ENCODE results near the gene SOBP. TPM values are rescaled to one million over a fixed set of nuclear protein-coding genes. Genes with fewer than 3 reads are reported as not detected.

The SOBP gene
- total RNA-seq, 1 experiment from 2014 or later = 10.1 TPM

DNA sequence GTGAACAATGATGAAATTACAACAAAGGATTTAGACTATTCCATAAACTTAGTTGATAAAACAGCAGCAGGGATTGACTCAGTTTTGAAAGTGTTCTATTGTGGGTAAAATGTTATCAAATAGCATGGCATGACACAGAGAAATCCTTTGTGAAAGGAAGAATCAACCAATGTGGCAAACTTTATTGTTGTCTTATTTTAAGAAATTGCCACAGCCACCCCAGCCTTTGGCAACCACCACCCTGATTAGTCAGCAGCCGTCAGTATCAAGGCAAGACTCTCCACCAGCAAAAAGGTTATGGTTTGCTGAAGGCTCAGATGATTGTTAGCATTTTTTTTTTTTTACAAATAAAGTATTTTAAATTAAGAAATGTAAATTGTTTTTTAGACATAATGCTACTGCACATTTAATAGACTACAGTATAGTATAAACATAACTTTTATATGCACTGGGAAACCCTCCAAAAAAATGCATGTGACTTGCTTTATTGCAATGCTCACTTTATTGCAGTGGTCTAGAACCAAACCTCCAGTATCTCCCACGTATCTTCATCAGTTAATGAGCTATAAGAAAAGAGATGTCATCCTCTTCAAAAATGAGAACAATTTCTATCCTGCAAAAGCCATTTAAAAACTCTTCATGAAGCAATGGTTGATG is 162.7 kb downstream of the SOBP start (continued):
- TF ChIP-seq, protein P1, sequence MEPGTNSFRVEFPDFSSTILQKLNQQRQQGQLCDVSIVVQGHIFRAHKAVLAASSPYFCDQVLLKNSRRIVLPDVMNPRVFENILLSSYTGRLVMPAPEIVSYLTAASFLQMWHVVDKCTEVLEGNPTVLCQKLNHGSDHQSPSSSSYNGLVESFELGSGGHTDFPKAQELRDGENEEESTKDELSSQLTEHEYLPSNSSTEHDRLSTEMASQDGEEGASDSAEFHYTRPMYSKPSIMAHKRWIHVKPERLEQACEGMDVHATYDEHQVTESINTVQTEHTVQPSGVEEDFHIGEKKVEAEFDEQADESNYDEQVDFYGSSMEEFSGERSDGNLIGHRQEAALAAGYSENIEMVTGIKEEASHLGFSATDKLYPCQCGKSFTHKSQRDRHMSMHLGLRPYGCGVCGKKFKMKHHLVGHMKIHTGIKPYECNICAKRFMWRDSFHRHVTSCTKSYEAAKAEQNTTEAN (CRISPR knock-in tag; IDR thresholded peaks at IDR 0.05) = no peak
- TF ChIP-seq GRHL2 (CRISPR knock-in tag; IDR thresholded peaks at IDR 0.05; ENCODE audit: insufficient replicate concordance, severe bottlenecking) = no peak
- no peak for TF ChIP-seq ZNF232 (CRISPR knock-in tag; IDR thresholded peaks at IDR 0.05)
- TF ChIP-seq JUN (CRISPR knock-in tag; IDR thresholded peaks at IDR 0.05) = no peak
- no peak for TF ChIP-seq TEAD1 (CRISPR knock-in tag; IDR thresholded peaks at IDR 0.05)

GRCh38 chr6:107653183-107653580 is 163.3 kb downstream of the SOBP start:
- ATAC-seq = no peak
- ChIA-PET CTCF (no interaction called here), POLR2A (no interaction called here)
- peaks cover 35% of the 10 kb centered on the region for H3K4me1 Mint-ChIP-seq
- TF ChIP-seq, protein P2, sequence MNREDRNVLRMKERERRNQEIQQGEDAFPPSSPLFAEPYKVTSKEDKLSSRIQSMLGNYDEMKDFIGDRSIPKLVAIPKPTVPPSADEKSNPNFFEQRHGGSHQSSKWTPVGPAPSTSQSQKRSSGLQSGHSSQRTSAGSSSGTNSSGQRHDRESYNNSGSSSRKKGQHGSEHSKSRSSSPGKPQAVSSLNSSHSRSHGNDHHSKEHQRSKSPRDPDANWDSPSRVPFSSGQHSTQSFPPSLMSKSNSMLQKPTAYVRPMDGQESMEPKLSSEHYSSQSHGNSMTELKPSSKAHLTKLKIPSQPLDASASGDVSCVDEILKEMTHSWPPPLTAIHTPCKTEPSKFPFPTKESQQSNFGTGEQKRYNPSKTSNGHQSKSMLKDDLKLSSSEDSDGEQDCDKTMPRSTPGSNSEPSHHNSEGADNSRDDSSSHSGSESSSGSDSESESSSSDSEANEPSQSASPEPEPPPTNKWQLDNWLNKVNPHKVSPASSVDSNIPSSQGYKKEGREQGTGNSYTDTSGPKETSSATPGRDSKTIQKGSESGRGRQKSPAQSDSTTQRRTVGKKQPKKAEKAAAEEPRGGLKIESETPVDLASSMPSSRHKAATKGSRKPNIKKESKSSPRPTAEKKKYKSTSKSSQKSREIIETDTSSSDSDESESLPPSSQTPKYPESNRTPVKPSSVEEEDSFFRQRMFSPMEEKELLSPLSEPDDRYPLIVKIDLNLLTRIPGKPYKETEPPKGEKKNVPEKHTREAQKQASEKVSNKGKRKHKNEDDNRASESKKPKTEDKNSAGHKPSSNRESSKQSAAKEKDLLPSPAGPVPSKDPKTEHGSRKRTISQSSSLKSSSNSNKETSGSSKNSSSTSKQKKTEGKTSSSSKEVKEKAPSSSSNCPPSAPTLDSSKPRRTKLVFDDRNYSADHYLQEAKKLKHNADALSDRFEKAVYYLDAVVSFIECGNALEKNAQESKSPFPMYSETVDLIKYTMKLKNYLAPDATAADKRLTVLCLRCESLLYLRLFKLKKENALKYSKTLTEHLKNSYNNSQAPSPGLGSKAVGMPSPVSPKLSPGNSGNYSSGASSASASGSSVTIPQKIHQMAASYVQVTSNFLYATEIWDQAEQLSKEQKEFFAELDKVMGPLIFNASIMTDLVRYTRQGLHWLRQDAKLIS (CRISPR knock-in tag; IDR thresholded peaks at IDR 0.05; ENCODE audit: borderline replicate concordance) = no peak
- TF ChIP-seq ZNF138 (CRISPR knock-in tag; conservative IDR thresholded peaks at IDR 0.05) = no peak
- TF ChIP-seq GTF2I (CRISPR knock-in tag; conservative IDR thresholded peaks at IDR 0.05) = no peak
- TF ChIP-seq, protein P3, sequence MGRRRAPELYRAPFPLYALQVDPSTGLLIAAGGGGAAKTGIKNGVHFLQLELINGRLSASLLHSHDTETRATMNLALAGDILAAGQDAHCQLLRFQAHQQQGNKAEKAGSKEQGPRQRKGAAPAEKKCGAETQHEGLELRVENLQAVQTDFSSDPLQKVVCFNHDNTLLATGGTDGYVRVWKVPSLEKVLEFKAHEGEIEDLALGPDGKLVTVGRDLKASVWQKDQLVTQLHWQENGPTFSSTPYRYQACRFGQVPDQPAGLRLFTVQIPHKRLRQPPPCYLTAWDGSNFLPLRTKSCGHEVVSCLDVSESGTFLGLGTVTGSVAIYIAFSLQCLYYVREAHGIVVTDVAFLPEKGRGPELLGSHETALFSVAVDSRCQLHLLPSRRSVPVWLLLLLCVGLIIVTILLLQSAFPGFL (CRISPR knock-in tag; IDR thresholded peaks at IDR 0.05; ENCODE audit: borderline replicate concordance) = no peak
- TF ChIP-seq GABPB1 (CRISPR knock-in tag; IDR thresholded peaks at IDR 0.05) = no peak
- no peak for TF ChIP-seq ZNF121 (CRISPR knock-in tag; IDR thresholded peaks at IDR 0.05)
- TF ChIP-seq ZNF671 (CRISPR knock-in tag; IDR thresholded peaks at IDR 0.05) = no peak
- TF ChIP-seq, protein P4, sequence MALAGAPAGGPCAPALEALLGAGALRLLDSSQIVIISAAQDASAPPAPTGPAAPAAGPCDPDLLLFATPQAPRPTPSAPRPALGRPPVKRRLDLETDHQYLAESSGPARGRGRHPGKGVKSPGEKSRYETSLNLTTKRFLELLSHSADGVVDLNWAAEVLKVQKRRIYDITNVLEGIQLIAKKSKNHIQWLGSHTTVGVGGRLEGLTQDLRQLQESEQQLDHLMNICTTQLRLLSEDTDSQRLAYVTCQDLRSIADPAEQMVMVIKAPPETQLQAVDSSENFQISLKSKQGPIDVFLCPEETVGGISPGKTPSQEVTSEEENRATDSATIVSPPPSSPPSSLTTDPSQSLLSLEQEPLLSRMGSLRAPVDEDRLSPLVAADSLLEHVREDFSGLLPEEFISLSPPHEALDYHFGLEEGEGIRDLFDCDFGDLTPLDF (CRISPR knock-in tag; IDR thresholded peaks at IDR 0.05) = no peak
- H3K4me3 Mint-ChIP-seq = no peak overlapping the region
- peaks cover 3% of the 10 kb centered on the region; the same call in 1 of the 2 replicates for H3K36me3 Mint-ChIP-seq
- no peak for DNase-seq (ENCODE audit: low spot score)
- H3K27ac Mint-ChIP-seq = no peak overlapping the region
- H3K27me3 Mint-ChIP-seq (ENCODE audit: low read depth) = no peaks in the 10 kb centered on the region
- H3K9me3 Mint-ChIP-seq = peaks cover 10% of the 10 kb centered on the region

DNA sequence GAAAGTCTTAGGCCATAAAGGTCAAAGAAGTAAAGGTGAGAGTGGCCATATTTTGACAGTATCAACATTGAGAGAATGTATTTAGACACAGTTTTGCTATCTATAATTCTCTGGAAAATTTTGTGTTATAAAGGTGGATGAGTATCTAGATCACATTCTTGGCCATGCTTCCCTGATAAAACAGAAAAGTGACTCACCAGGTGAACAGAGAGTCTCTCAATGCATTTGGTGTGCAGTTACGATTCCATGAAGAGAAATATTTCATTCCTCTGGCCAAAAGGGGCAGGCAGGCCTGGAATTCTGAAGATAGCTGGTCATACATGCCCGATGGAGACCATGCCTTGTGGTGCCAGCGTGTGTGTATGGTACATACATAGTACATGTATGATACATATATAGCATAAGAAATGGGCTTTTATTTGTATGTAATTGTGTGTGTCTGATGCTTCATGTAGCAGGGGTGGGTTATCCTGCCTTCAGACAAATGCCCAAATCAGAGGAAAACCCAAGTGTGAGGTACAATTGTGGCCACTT is 164.0 kb downstream of the SOBP start:
- ChIA-PET CTCF (interaction anchor here (2.2 kb wide), 1 partner anchor 476 kb away, joined by 10 read pairs; no protein-coding TSS in a partner anchor), POLR2A (no interaction called here)
- no peak for DNase-seq (ENCODE audit: low spot score)
- Mint-ChIP-seq H3K27me3 (ENCODE audit: low read depth) (no peaks in the 10 kb centered on the region), H3K4me3 (no peak overlapping the region), H3K27ac (no peak overlapping the region), H3K9me3 (peaks cover 10% of the 10 kb centered on the region), H3K36me3 (peaks cover 3% of the 10 kb centered on the region; the same call in 1 of the 2 replicates), H3K4me1 (peaks cover 43% of the 10 kb centered on the region)
- no peak for ATAC-seq
- TF ChIP-seq TEAD4 (CRISPR knock-in tag; IDR thresholded peaks at IDR 0.05) (no peak), NFATC4 (CRISPR knock-in tag; IDR thresholded peaks at IDR 0.05) (no peak), GABPB1 (CRISPR knock-in tag; IDR thresholded peaks at IDR 0.05) (no peak), CTCF (IDR thresholded peaks at IDR 0.05) (no peak), ZNF263 (CRISPR knock-in tag; IDR thresholded peaks at IDR 0.05; ENCODE audit: low read depth) (no peak), ZNF416 (CRISPR knock-in tag; IDR thresholded peaks at IDR 0.05) (no peak), RELA (CRISPR knock-in tag; IDR thresholded peaks at IDR 0.05; ENCODE audit: borderline replicate concordance) (no peak), CBFB (CRISPR knock-in tag; IDR thresholded peaks at IDR 0.05; ENCODE audit: low read depth) (no peak), ZNF425 (CRISPR knock-in tag; conservative IDR thresholded peaks at IDR 0.05) (no peak)
- TF ChIP-seq, protein P5, sequence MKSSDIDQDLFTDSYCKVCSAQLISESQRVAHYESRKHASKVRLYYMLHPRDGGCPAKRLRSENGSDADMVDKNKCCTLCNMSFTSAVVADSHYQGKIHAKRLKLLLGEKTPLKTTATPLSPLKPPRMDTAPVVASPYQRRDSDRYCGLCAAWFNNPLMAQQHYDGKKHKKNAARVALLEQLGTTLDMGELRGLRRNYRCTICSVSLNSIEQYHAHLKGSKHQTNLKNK (CRISPR knock-in tag; IDR thresholded peaks at IDR 0.05) = no peak

Measured in WTC11 (cell line).